Measurements from ENCODE around the gene PDCD5. TPM values are rescaled to one million over a fixed set of nuclear protein-coding genes. Genes with fewer than 3 reads are reported as not detected.

Gene PDCD5
- polyA plus RNA-seq, 10 donors, result 115 to 144 (median 130) TPM

DNA sequence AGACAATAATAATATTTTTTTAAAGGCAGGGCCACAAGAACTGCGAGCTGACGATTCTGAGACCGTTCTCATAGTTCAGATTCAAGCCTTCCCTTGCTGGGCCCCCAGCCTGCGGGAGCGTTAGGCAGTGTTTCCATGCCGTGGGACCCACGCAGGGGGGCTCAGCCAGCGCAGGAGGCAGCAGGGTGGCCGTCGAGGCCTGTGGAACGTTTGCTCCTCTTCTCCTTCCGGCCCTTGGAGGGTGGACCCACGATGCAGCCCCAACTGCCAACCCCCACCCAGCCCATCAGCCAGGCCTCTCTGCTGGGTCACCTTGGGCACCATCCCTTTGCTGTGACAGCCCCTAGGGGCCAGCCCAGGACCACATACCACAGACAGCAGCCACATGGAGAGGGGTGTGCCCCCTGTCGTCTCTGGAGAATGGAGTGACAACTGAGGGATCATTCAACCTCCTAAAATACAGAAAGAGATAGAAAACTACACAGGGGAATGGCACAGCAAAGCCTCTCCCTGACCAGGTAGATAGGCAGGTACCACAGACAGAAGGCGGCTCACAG, 46.8 kb downstream of the PDCD5 start:
- DNase-seq, result no peak

DNA sequence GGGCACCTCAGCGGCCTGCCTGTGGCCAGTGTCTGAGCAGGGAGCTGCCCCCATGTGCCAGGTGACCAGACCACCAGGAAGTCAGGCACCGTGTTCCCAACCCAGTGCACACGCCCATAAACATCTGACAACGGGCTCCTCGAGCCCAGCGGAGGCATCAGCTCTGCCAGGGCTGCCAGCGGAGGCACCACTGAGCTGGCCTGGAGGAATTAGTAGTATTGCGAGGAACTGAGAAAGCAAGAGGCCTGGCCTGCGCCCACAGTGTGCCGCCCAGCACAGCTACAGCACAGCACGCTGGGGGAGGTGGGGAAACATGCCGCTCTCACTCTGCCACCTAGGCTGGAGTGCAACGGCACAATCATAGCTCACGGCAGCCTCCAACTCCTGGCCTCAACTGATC, 49.3 kb downstream of the PDCD5 start:
- no peak for DNase-seq

DNA sequence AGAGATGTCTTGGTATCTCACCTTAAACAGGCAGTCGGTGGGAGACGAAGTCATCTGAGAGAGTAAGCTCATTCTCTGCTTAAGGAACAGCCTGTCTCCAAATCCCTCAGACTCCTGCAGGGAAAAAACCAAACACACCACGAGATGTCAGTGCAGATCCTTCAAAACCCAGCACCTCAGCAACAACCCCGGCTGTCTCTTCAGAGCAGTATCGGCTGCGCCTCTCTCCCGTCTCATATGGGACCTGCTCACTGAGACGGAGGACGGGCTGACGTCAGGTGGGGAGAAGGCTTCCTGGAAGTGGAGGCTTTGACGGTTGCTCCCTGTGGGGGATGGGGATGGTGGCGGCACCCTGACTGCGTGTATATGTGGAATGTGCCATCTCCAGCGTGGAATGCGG, 50.4 kb downstream of the PDCD5 start:
- DNase-seq, result no peak

Other genes with a start within 250 kb of the PDCD5 start
- gene ZNF507, start 235.6 kb upstream of the PDCD5 start, polyA plus RNA-seq (ENCODE audit: insufficient read length in 10 of 10), result 10 to 100 TPM; 12.2 to 20.0 (median 17.1) TPM
- 10 to 100 TPM; 23.3 to 39.9 (median 29.5) TPM for gene DPY19L3, start 175.4 kb upstream of the PDCD5 start, polyA plus RNA-seq (ENCODE audit: insufficient read length in 10 of 10)
- gene ANKRD27, start 94.0 kb downstream of the PDCD5 start, polyA plus RNA-seq (ENCODE audit: insufficient read length in 10 of 10), result 10 to 100 TPM in 8 of 10 donors, 1 to 10 TPM in 2; 9.3 to 15.4 (median 12.0) TPM
- gene RGS9BP, start 94.7 kb downstream of the PDCD5 start, polyA plus RNA-seq (ENCODE audit: insufficient read length in 10 of 10), result under 1 TPM in 8 of 10 donors, not detected in 2; 0.08 to 0.99 (median 0.18) TPM
- 10 to 100 TPM in 1 of 10 donors, 1 to 10 TPM in 9; 6.2 to 10.6 (median 8.1) TPM for gene NUDT19, start 110.6 kb downstream of the PDCD5 start, polyA plus RNA-seq (ENCODE audit: insufficient read length in 10 of 10)
- 1 to 10 TPM in 1 of 10 donors, under 1 TPM in 9; 0.10 to 1.3 (median 0.32) TPM for gene TDRD12, start 138.6 kb downstream of the PDCD5 start, polyA plus RNA-seq (ENCODE audit: insufficient read length in 10 of 10)

All from muscle of back (tissue), 11 donors.